H9 (cell line): Measurements from ENCODE around the gene GFPT1. TPM values are rescaled to one million over a fixed set of nuclear protein-coding genes. Genes with fewer than 3 reads are reported as not detected.

Experiments used
- DNase-seq: peaks from one replicate; pipeline ENCODE4 v3.0.0-alpha.2; 2017
- H2AFZ ChIP-seq: one replicate; pipeline ENCODE4 v1.6.1; 2013; ENCODE audit warnings: mild to moderate bottlenecking, low read length, control low read depth, moderate library complexity
- H2AK5ac ChIP-seq: 2 replicates; pipeline ENCODE4 v1.6.1; 2013; ENCODE audit warnings: low read length, control low read depth, mixed read lengths; ENCODE audit not compliant: insufficient read length
- H2BK120ac ChIP-seq: one replicate; pipeline ENCODE4 v1.6.1; 2013; ENCODE audit warnings: low read depth, mild to moderate bottlenecking, low read length, control low read depth, inconsistent platforms; ENCODE audit not compliant: poor library complexity, severe bottlenecking
- H2BK12ac ChIP-seq: 2 replicates; pipeline ENCODE4 v1.6.1; 2013; ENCODE audit warnings: low read length, control low read depth, mixed read lengths, low read depth; ENCODE audit not compliant: insufficient read length
- H2BK15ac ChIP-seq: 2 replicates; pipeline ENCODE4 v1.6.1; 2013; ENCODE audit warnings: low read depth, low read length, control low read depth
- H2BK20ac ChIP-seq: one replicate; pipeline ENCODE4 v1.6.1; 2013; ENCODE audit warnings: low read depth, mild to moderate bottlenecking, low read length, control low read depth, inconsistent platforms; ENCODE audit not compliant: poor library complexity, severe bottlenecking
- H2BK5ac ChIP-seq: 2 replicates; pipeline ENCODE4 v1.6.1; 2013; ENCODE audit warnings: low read length, control low read depth, mixed read lengths; ENCODE audit not compliant: insufficient read length
- H3K14ac ChIP-seq: 2 replicates; pipeline ENCODE4 v1.6.1; 2013; ENCODE audit warnings: low read length, control low read depth; ENCODE audit not compliant: insufficient read depth
- H3K18ac ChIP-seq: 2 replicates; pipeline ENCODE4 v1.6.1; 2013; ENCODE audit warnings: low read depth, mild to moderate bottlenecking, mixed read lengths, low read length, control low read depth; ENCODE audit not compliant: insufficient read length
- H3K23ac ChIP-seq: 2 replicates; pipeline ENCODE4 v1.6.1; 2013; ENCODE audit warnings: low read length, control low read depth, mixed read lengths, low read depth; ENCODE audit not compliant: insufficient read length
- H3K23me2 ChIP-seq: 2 replicates; pipeline ENCODE4 v1.6.1; 2013; ENCODE audit warnings: low read depth, mild to moderate bottlenecking, mixed read lengths, low read length, control low read depth; ENCODE audit not compliant: insufficient read length, poor library complexity, severe bottlenecking
- H3K27ac ChIP-seq: 2 replicates; pipeline ENCODE4 v1.5.1; 2013; ENCODE audit warnings: low read length, control low read depth, mixed read lengths, low read depth; ENCODE audit not compliant: insufficient read length
- H3K27me3 ChIP-seq: 2 replicates; pipeline ENCODE4 v1.6.1; 2013; ENCODE audit warnings: low read length, control low read depth, inconsistent platforms; ENCODE audit not compliant: insufficient read depth
- H3K4ac ChIP-seq: 2 replicates; pipeline ENCODE4 v1.6.1; 2013; ENCODE audit warnings: low read depth, mild to moderate bottlenecking, control low read depth, inconsistent platforms, low read length, moderate library complexity
- H3K4me1 ChIP-seq: 2 replicates; pipeline ENCODE4 v1.6.1; 2013; ENCODE audit warnings: low read length, control low read depth, inconsistent platforms; ENCODE audit not compliant: insufficient read depth
- H3K4me2 ChIP-seq: 2 replicates; pipeline ENCODE4 v1.6.1; 2013; ENCODE audit warnings: low read length, control low read depth, mixed read lengths; ENCODE audit not compliant: insufficient read length, insufficient read depth
- H3K56ac ChIP-seq: 2 replicates; pipeline ENCODE4 v1.6.1; 2013; ENCODE audit warnings: low read depth, mild to moderate bottlenecking, mixed read lengths, low read length, control low read depth; ENCODE audit not compliant: insufficient read length
- H3K79me1 ChIP-seq: 2 replicates; pipeline ENCODE4 v1.6.1; 2013; ENCODE audit warnings: low read depth, mild to moderate bottlenecking, moderate library complexity, low read length, control low read depth, inconsistent platforms; ENCODE audit not compliant: insufficient read depth, poor library complexity, severe bottlenecking
- H3K79me2 ChIP-seq: 2 replicates; pipeline ENCODE4 v1.6.1; 2013; ENCODE audit warnings: low read length, control low read depth, inconsistent platforms; ENCODE audit not compliant: insufficient read depth
- H3K9ac ChIP-seq: 2 replicates; pipeline ENCODE4 v1.6.1; 2013; ENCODE audit warnings: low read length, control low read depth, mixed read lengths; ENCODE audit not compliant: insufficient read length; ENCODE audit errors: extremely low read depth
- H3K9me3 ChIP-seq: one replicate; pipeline ENCODE4 v1.6.1; 2013; ENCODE audit warnings: low read depth, low read length, inconsistent platforms; ENCODE audit not compliant: control insufficient read depth
- H3T11ph ChIP-seq: one replicate; pipeline ENCODE4 v1.6.1; 2013; ENCODE audit warnings: mild to moderate bottlenecking, low read length, control low read depth, inconsistent platforms
- H4K20me1 ChIP-seq: one replicate; pipeline ENCODE4 v1.6.1; 2013; ENCODE audit not compliant: control insufficient read depth, insufficient read length, insufficient read depth
- H4K5ac ChIP-seq: 2 replicates; pipeline ENCODE4 v1.6.1; 2013; ENCODE audit warnings: low read depth, mild to moderate bottlenecking, mixed read lengths, low read length, control low read depth; ENCODE audit not compliant: insufficient read length
- H4K8ac ChIP-seq: replicated peaks from 2 replicates; pipeline ENCODE4 v1.6.1; 2013; ENCODE audit warnings: low read length, control low read depth, mixed read lengths, low read depth; ENCODE audit not compliant: insufficient read length
- H4K91ac ChIP-seq: 2 replicates; pipeline ENCODE4 v1.6.1; 2013; ENCODE audit warnings: low read depth, mild to moderate bottlenecking, moderate library complexity, mixed read lengths, low read length, control low read depth; ENCODE audit not compliant: insufficient read length
- H3K27ac Mint-ChIP-seq, 3 experiments: 2 replicates in 2 of 3; 3 replicates in 1 of 3; pipeline ENCODE4 v1.8.0; 2020 to 2021; ENCODE audit warnings: mixed read lengths in 3 of 3, mild to moderate bottlenecking in 1 of 3, moderate library complexity in 1 of 3
- H3K27me3 Mint-ChIP-seq: 2 replicates; pipeline ENCODE4 v1.8.0; 2021; ENCODE audit warnings: low read depth, mild to moderate bottlenecking, moderate library complexity, mixed read lengths
- H3K36me3 Mint-ChIP-seq, 3 experiments: 2 replicates in 2 of 3; 3 replicates in 1 of 3; pipeline ENCODE4 v1.8.0; 2020 to 2021; ENCODE audit warnings: low read depth in 3 of 3, mixed read lengths in 3 of 3; ENCODE audit not compliant: insufficient read depth in 1 of 3
- H3K4me1 Mint-ChIP-seq, 2 experiments: 2 replicates each; pipeline ENCODE4 v1.8.0; 2020; ENCODE audit warnings: mixed read lengths in 2 of 2
- H3K4me3 Mint-ChIP-seq, 2 experiments: 2 replicates in 1 of 2; 3 replicates in 1 of 2; pipeline ENCODE4 v1.8.0; 2020 to 2021; ENCODE audit warnings: mild to moderate bottlenecking in 2 of 2, mixed read lengths in 2 of 2, moderate library complexity in 1 of 2
- H3K9me3 Mint-ChIP-seq, 2 experiments: 2 replicates in 1 of 2; 3 replicates in 1 of 2; pipeline ENCODE4 v1.8.0; 2020; ENCODE audit warnings: mild to moderate bottlenecking in 2 of 2, mixed read lengths in 2 of 2, moderate library complexity in 1 of 2
- WGBS: extraction: QIAGEN DNeasy Blood & Tissue Kit; methylation state at CpG from one replicate; pipeline ENCODE4 v1.1.7; 2013; ENCODE audit warnings: missing lambda C conversion rate, low lambda C conversion rate, mixed read lengths; ENCODE audit not compliant: insufficient read length; ENCODE audit errors: extremely low coverage; 5-methylcytosine and 5-hydroxymethylcytosine counted together
- total RNA-seq: library from RNA; stranded (reverse); gene quantifications from 2 replicates; pipeline ENCODE4 v1.2.1, GENCODE V29; 2021
- TF ChIP-seq, protein P1 (sequence below): fragments of 200-600 bp; sonication (generic); conservative IDR thresholded peaks from 3 replicates; pipeline ENCODE4 v1.8.0; 2021; ENCODE audit warnings: antibody characterized with exemption, mild to moderate bottlenecking

Gene GFPT1
- total RNA-seq, 1 experiment from 2014 or later = 84.4 TPM

DNA sequence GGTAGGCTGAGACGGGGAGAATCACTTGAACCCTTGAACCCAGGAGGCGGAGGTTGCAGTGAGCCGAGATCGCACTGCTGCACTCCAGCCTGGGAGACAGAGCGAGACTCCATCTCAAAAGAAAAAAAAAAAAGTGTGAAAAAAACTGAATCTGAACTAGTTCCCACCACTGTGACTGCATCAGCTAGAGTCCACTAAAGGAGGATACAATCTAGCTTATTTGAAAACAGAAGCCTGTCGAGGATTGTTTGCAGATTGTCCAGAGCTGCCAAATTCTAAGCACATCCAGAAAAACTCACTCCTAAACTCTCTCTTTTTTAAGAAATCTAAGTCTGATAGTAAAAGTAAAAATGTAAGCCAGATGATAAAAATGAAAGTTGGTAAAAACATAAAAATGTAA, 10.6 kb downstream of the GFPT1 start:
- H2AK5ac ChIP-seq = no peak overlapping the region
- H4K20me1 ChIP-seq = no peaks in the 10 kb centered on the region
- H2BK20ac ChIP-seq = no peak overlapping the region
- H3K4me3 Mint-ChIP-seq = no peak overlapping the region
- no peak overlapping the region for H3K4ac ChIP-seq
- H2BK5ac ChIP-seq = no peak overlapping the region
- H3K27ac Mint-ChIP-seq = peak overlapping the region in 2 of 3 experiments; percentile 40 to 93; a peak in 3 of 7 replicates
- no peak overlapping the region for H3T11ph ChIP-seq
- no peak overlapping the region for H4K91ac ChIP-seq
- peaks cover 11 to 22% (median 19%) of the 10 kb centered on the region in 3 experiments; a peak in 5 of 7 replicates for H3K36me3 Mint-ChIP-seq
- H3K56ac ChIP-seq = no peak overlapping the region
- no peak overlapping the region for H3K9ac ChIP-seq
- DNase-seq = no peak
- H3K79me1 ChIP-seq = peaks cover 3% of the 10 kb centered on the region
- no peak overlapping the region for H3K4me2 ChIP-seq
- no peak overlapping the region for H3K18ac ChIP-seq
- H3K9me3 ChIP-seq = no peaks in the 10 kb centered on the region
- no peak overlapping the region for H4K5ac ChIP-seq
- no peak overlapping the region for H2BK15ac ChIP-seq
- H2BK120ac ChIP-seq = no peak overlapping the region
- no peak overlapping the region for H3K23ac ChIP-seq
- H3K79me2 ChIP-seq = peaks cover 3% of the 10 kb centered on the region; the same call in 1 of the 2 replicates
- no peaks in the 10 kb centered on the region for H3K9me3 Mint-ChIP-seq
- peaks cover 7 to 8% of the 10 kb centered on the region in 2 experiments; a peak in 3 of 4 replicates for H3K4me1 Mint-ChIP-seq
- no peaks in the 10 kb centered on the region for H3K27me3 ChIP-seq
- H3K14ac ChIP-seq = no peak overlapping the region
- TF ChIP-seq, protein P1, sequence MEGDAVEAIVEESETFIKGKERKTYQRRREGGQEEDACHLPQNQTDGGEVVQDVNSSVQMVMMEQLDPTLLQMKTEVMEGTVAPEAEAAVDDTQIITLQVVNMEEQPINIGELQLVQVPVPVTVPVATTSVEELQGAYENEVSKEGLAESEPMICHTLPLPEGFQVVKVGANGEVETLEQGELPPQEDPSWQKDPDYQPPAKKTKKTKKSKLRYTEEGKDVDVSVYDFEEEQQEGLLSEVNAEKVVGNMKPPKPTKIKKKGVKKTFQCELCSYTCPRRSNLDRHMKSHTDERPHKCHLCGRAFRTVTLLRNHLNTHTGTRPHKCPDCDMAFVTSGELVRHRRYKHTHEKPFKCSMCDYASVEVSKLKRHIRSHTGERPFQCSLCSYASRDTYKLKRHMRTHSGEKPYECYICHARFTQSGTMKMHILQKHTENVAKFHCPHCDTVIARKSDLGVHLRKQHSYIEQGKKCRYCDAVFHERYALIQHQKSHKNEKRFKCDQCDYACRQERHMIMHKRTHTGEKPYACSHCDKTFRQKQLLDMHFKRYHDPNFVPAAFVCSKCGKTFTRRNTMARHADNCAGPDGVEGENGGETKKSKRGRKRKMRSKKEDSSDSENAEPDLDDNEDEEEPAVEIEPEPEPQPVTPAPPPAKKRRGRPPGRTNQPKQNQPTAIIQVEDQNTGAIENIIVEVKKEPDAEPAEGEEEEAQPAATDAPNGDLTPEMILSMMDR = no peak
- no peak overlapping the region for H4K8ac ChIP-seq
- H2BK12ac ChIP-seq = no peak overlapping the region
- H3K27me3 Mint-ChIP-seq = no peaks in the 10 kb centered on the region
- no peak overlapping the region for H3K27ac ChIP-seq
- H2AFZ ChIP-seq = no peak overlapping the region
- WGBS = no CpG with 5 or more reads among the region's 6 CpGs
- no peaks in the 10 kb centered on the region for H3K4me1 ChIP-seq
- no peaks in the 10 kb centered on the region for H3K23me2 ChIP-seq
